Neural cell (in vitro differentiated cells): ENCODE measurements around the gene TRNAU1AP. TPM values are rescaled to one million over a fixed set of nuclear protein-coding genes. Genes with fewer than 3 reads are reported as not detected.
"Not testable (repeated sequence)": the region's sequence is repeated elsewhere in the genome, so short reads cannot be mapped to it uniquely, and the experiment has no call there.

Experiments used
- H2AFZ ChIP-seq: fragments of 200-600, 300-800 bp; sonication (generic), shearing (Covaris generic); 2 replicates; pipeline ENCODE4 v1.6.0; 2014; ENCODE audit warnings: low read depth, mild to moderate bottlenecking, antibody characterized with exemption, low read length, moderate library complexity
- H3F3A ChIP-seq: fragments of 200-600 bp; shearing (Covaris generic); 2 replicates; pipeline ENCODE4 v1.6.1; 2016; ENCODE audit warnings: mild to moderate bottlenecking, moderate library complexity, mixed read lengths, antibody characterized with exemption, low read length; ENCODE audit not compliant: insufficient read depth, poor library complexity, severe bottlenecking
- H3K27ac ChIP-seq: fragments of 200-600, 300-800 bp; sonication (generic), shearing (Covaris generic); 2 replicates; pipeline ENCODE4 v1.5.1; 2014; ENCODE audit warnings: mild to moderate bottlenecking, low read length, moderate library complexity
- H3K27me3 ChIP-seq: fragments of 300-800, 200-600 bp; sonication (generic), shearing (Covaris generic); 2 replicates; pipeline ENCODE4 v1.6.0; 2014; ENCODE audit warnings: mild to moderate bottlenecking, low read depth, low read length, moderate library complexity; ENCODE audit not compliant: insufficient read depth
- H3K36me3 ChIP-seq: fragments of 300-800, 200-600 bp; sonication (generic), shearing (Covaris generic); 2 replicates; pipeline ENCODE4 v1.5.1; 2014; ENCODE audit warnings: mild to moderate bottlenecking, antibody characterized with exemption, low read length, moderate library complexity; ENCODE audit not compliant: insufficient read depth
- H3K4me2 ChIP-seq: fragments of 300-800, 200-600 bp; sonication (generic), shearing (Covaris generic); 2 replicates; pipeline ENCODE4 v1.6.0; 2014; ENCODE audit warnings: mild to moderate bottlenecking, low read length
- H3K4me3 ChIP-seq: fragments of 300-800, 200-600 bp; sonication (generic), shearing (Covaris generic); 2 replicates; pipeline ENCODE4 v1.5.1; 2014; ENCODE audit warnings: mild to moderate bottlenecking, low read length, moderate library complexity
- H3K79me2 ChIP-seq: fragments of 200-600 bp; shearing (Covaris generic); replicated peaks from 2 replicates; pipeline ENCODE4 v1.6.0; 2014; ENCODE audit warnings: mild to moderate bottlenecking, low read length, moderate library complexity; ENCODE audit not compliant: insufficient read depth
- H3K9ac ChIP-seq: fragments of 300-800, 200-600 bp; sonication (generic), shearing (Covaris generic); 2 replicates; pipeline ENCODE4 v1.6.1; 2016; ENCODE audit warnings: mild to moderate bottlenecking, low read length, mixed read lengths
- H3K9me2 ChIP-seq: fragments of 200-600 bp; shearing (Covaris generic); 2 replicates; pipeline ENCODE4 v1.6.1; 2016; ENCODE audit warnings: mild to moderate bottlenecking, low read length, mixed read lengths; ENCODE audit not compliant: insufficient read depth
- H3K9me3 ChIP-seq: fragments of 200-600, 300-800 bp; sonication (generic), shearing (Covaris generic); 2 replicates; pipeline ENCODE4 v1.6.1; 2016; ENCODE audit warnings: mild to moderate bottlenecking, mixed run types, low read length, moderate library complexity, mixed read lengths
- H4K20me1 ChIP-seq: fragments of 200-600 bp; shearing (Covaris generic); 2 replicates; pipeline ENCODE4 v1.6.1; 2016; ENCODE audit warnings: mild to moderate bottlenecking, mixed run types; ENCODE audit not compliant: insufficient read depth
- EP300 ChIP-seq: fragments of 450-650 bp; conservative IDR thresholded peaks from 2 replicates; pipeline ENCODE4 v1.6.1; 2014; ENCODE audit warnings: antibody characterized with exemption, mild to moderate bottlenecking, moderate library complexity; ENCODE audit not compliant: poor library complexity, severe bottlenecking
- EZH2 ChIP-seq: fragments of 200-600, 300-800 bp; shearing (Covaris generic), sonication (generic); IDR thresholded peaks from 2 replicates; pipeline ENCODE4 v1.6.1; 2014; ENCODE audit warnings: antibody characterized with exemption, low read length, borderline replicate concordance, mild to moderate bottlenecking; ENCODE audit not compliant: insufficient read depth, poor library complexity, severe bottlenecking
- MXI1 ChIP-seq: fragments of 450-650 bp; conservative IDR thresholded peaks from 2 replicates; pipeline ENCODE4 v1.6.1; 2014; ENCODE audit warnings: antibody characterized with exemption, mild to moderate bottlenecking; ENCODE audit not compliant: poor library complexity, severe bottlenecking
- POLR2AphosphoS5 ChIP-seq: IDR thresholded peaks from 2 replicates; pipeline ENCODE4 v1.6.1; 2012
- RAD21 ChIP-seq: fragments of 450-650 bp; conservative IDR thresholded peaks from 2 replicates; pipeline ENCODE4 v1.6.1; 2014; ENCODE audit warnings: antibody characterized with exemption, mild to moderate bottlenecking, moderate library complexity
- SMC3 ChIP-seq: fragments of 450-650 bp; conservative IDR thresholded peaks from 2 replicates; pipeline ENCODE4 v1.6.1; 2014; ENCODE audit warnings: antibody characterized with exemption, mild to moderate bottlenecking, moderate library complexity; ENCODE audit not compliant: poor library complexity
- TAF1 ChIP-seq: IDR thresholded peaks from 2 replicates; pipeline ENCODE4 v1.6.1; 2012; ENCODE audit warnings: low read depth
- polyA plus RNA-seq: library from polyadenylated mRNA; depleted of rRNA; stranded (reverse); fragments of >200 nt; gene quantifications from 2 replicates; pipeline ENCODE4 v1.2.3, GENCODE V29; 2014
- TF ChIP-seq, protein P1 (sequence below): IDR thresholded peaks from 2 replicates; pipeline ENCODE4 v1.6.1; 2012; ENCODE audit warnings: borderline replicate concordance
- TF ChIP-seq, protein P2 (sequence below): fragments of 450-650 bp; IDR thresholded peaks from 2 replicates; pipeline ENCODE4 v1.5.1; 2014; ENCODE audit warnings: antibody characterized with exemption, mild to moderate bottlenecking, moderate library complexity; ENCODE audit not compliant: poor library complexity, severe bottlenecking

The TRNAU1AP gene
- polyA plus RNA-seq, 1 donor from 2014 or later = 91.6 TPM

DNA sequence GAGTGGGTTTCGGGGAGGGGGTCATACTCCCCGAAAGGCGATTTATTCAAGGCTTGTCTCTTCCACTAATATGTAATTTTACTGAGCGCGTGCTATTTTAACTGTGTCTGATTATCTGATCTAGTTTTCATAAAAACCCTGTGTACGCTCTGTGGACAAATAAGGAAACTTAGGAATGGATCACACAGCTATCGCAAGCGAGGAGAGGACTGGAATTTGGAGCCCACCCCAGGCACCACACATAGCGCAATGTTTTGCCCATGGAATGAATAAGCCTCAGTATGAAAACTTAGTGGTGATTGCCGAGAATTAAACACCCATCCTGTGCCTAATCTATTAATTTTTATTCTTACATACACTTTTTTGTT is 29.3 kb downstream of the TRNAU1AP start:
- no peaks in the 10 kb centered on the region for H3K27me3 ChIP-seq
- H2AFZ ChIP-seq = peak overlapping the region; percentile 74
- H3K9me2 ChIP-seq = no peaks in the 10 kb centered on the region
- no peaks in the 10 kb centered on the region for H4K20me1 ChIP-seq
- H3K4me3 ChIP-seq = peak overlapping the region; percentile 90
- peak overlapping the region; percentile 76 for H3K4me2 ChIP-seq
- H3K9me3 ChIP-seq = no peaks in the 10 kb centered on the region
- peak overlapping the region; percentile 77 for H3K27ac ChIP-seq
- TF ChIP-seq MXI1 (no peak), SMC3 (no peak), TAF1 (no peak), RAD21 (no peak), EZH2 (no peak), EP300 (no peak), POLR2AphosphoS5 (no peak)
- TF ChIP-seq, protein P1, sequence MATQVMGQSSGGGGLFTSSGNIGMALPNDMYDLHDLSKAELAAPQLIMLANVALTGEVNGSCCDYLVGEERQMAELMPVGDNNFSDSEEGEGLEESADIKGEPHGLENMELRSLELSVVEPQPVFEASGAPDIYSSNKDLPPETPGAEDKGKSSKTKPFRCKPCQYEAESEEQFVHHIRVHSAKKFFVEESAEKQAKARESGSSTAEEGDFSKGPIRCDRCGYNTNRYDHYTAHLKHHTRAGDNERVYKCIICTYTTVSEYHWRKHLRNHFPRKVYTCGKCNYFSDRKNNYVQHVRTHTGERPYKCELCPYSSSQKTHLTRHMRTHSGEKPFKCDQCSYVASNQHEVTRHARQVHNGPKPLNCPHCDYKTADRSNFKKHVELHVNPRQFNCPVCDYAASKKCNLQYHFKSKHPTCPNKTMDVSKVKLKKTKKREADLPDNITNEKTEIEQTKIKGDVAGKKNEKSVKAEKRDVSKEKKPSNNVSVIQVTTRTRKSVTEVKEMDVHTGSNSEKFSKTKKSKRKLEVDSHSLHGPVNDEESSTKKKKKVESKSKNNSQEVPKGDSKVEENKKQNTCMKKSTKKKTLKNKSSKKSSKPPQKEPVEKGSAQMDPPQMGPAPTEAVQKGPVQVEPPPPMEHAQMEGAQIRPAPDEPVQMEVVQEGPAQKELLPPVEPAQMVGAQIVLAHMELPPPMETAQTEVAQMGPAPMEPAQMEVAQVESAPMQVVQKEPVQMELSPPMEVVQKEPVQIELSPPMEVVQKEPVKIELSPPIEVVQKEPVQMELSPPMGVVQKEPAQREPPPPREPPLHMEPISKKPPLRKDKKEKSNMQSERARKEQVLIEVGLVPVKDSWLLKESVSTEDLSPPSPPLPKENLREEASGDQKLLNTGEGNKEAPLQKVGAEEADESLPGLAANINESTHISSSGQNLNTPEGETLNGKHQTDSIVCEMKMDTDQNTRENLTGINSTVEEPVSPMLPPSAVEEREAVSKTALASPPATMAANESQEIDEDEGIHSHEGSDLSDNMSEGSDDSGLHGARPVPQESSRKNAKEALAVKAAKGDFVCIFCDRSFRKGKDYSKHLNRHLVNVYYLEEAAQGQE = no peak
- TF ChIP-seq, protein P2, sequence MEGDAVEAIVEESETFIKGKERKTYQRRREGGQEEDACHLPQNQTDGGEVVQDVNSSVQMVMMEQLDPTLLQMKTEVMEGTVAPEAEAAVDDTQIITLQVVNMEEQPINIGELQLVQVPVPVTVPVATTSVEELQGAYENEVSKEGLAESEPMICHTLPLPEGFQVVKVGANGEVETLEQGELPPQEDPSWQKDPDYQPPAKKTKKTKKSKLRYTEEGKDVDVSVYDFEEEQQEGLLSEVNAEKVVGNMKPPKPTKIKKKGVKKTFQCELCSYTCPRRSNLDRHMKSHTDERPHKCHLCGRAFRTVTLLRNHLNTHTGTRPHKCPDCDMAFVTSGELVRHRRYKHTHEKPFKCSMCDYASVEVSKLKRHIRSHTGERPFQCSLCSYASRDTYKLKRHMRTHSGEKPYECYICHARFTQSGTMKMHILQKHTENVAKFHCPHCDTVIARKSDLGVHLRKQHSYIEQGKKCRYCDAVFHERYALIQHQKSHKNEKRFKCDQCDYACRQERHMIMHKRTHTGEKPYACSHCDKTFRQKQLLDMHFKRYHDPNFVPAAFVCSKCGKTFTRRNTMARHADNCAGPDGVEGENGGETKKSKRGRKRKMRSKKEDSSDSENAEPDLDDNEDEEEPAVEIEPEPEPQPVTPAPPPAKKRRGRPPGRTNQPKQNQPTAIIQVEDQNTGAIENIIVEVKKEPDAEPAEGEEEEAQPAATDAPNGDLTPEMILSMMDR = no peak
- H3K9ac ChIP-seq = peak overlapping the region; percentile 88
- peaks cover 17% of the 10 kb centered on the region for H3K79me2 ChIP-seq
- H3K36me3 ChIP-seq = no peaks in the 10 kb centered on the region
- no peaks in the 10 kb centered on the region for H3F3A ChIP-seq

DNA sequence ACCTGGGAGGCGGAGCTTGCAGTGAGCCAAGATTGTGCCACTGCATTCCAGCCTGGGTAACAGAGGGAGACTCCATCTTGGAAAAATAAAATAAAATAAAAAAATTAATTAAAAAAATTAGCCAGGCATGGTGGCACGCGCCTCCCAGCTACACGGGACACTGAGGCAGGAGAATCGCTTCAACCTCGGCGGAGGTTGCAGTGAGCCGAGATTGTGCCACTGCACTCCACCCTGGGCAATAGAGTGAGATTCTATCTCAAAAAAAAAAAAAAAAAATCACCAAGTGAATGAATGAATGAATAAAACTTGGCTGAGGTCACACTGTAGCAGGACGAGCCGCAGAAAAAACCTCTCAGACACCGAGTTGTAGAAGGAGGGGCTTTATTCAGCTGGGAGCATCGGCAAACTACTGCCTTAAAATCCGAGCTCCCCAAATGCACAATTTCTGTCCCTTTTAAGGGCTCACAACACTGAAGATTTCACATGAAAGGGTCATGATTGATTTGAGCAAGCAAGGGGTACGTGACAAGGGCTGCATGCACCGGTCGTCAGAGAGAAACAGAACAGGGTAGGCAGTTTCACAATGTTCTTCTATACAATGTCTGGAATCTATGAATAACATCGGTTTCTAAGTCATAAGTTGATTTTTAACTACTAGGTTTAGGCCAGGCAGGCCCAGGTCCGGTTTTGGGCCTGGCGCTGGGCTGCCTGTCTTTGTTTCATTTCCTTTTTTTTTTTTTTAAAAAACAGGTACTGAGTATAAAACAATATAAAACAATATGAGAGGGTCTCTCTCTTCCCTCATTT is 33.9 kb downstream of the TRNAU1AP start:
- not testable (repeated sequence) for H3K79me2 ChIP-seq

More for the DNA sequence above, 33.9 kb downstream of the TRNAU1AP start:
- H3K9ac ChIP-seq, H3K4me2 ChIP-seq, H3K36me3 ChIP-seq, H2AFZ ChIP-seq, H3F3A ChIP-seq, H4K20me1 ChIP-seq, H3K4me3 ChIP-seq, H3K9me3 ChIP-seq, H3K27ac ChIP-seq, H3K27me3 ChIP-seq, H3K9me2 ChIP-seq: not testable (repeated sequence)
